ENCODE data around the gene SLC13A3. TPM values are rescaled to one million over a fixed set of nuclear protein-coding genes. Genes with fewer than 3 reads are reported as not detected.

SLC13A3 gene
- total RNA-seq, 1 donor from 2014 or later: 18.8 TPM

GRCh38 chr20:46605978-46606816 lies 45.1 kb downstream of the SLC13A3 start:
- Mint-ChIP-seq H3K4me3 (no peak overlapping the region), H3K27me3 (ENCODE audit: low read depth) (no peaks in the 10 kb centered on the region), H3K27ac (no peak overlapping the region), H3K9me3 (peaks cover 6% of the 10 kb centered on the region), H3K36me3 (peaks cover 9% of the 10 kb centered on the region), H3K4me1 (no peaks in the 10 kb centered on the region)
- DNase-seq (ENCODE audit: low spot score in 2 of 2, unreplicated experiment in 2 of 2): no peak
- TF ChIP-seq CTCF (IDR thresholded peaks at IDR 0.05; ENCODE audit: unreplicated experiment): no peak

GRCh38 chr20:46605181-46605580 lies 46.1 kb downstream of the SLC13A3 start:
- no peaks in the 10 kb centered on the region for H3K4me1 Mint-ChIP-seq
- H3K27ac Mint-ChIP-seq: no peak overlapping the region
- no peak for DNase-seq (ENCODE audit: low spot score in 2 of 2, unreplicated experiment in 2 of 2)
- no peak for TF ChIP-seq CTCF (IDR thresholded peaks at IDR 0.05; ENCODE audit: unreplicated experiment)
- no peaks in the 10 kb centered on the region for H3K9me3 Mint-ChIP-seq
- no peak overlapping the region for H3K4me3 Mint-ChIP-seq
- H3K27me3 Mint-ChIP-seq (ENCODE audit: low read depth): no peaks in the 10 kb centered on the region
- H3K36me3 Mint-ChIP-seq: peaks cover 8% of the 10 kb centered on the region

GRCh38 chr20:46604551-46605133 lies 46.6 kb downstream of the SLC13A3 start:
- Mint-ChIP-seq H3K4me1 (no peaks in the 10 kb centered on the region), H3K4me3 (no peak overlapping the region), H3K27ac (no peak overlapping the region), H3K9me3 (no peaks in the 10 kb centered on the region), H3K36me3 (peaks cover 8% of the 10 kb centered on the region), H3K27me3 (ENCODE audit: low read depth) (no peaks in the 10 kb centered on the region)
- no peak for DNase-seq (ENCODE audit: low spot score in 2 of 2, unreplicated experiment in 2 of 2)
- no peak for TF ChIP-seq CTCF (IDR thresholded peaks at IDR 0.05; ENCODE audit: unreplicated experiment)

- H3K9me3 Mint-ChIP-seq: no peaks in the 10 kb centered on the region
- no peaks in the 10 kb centered on the region for H3K27me3 Mint-ChIP-seq (ENCODE audit: low read depth)
- DNase-seq (ENCODE audit: low spot score in 2 of 2, unreplicated experiment in 2 of 2): no peak
These were observed 48.8 kb downstream of the SLC13A3 start for GRCh38 chr20:46602429-46602828.

GRCh38 chr20:46601603-46602122 lies 49.6 kb downstream of the SLC13A3 start:
- no peaks in the 10 kb centered on the region for H3K4me1 Mint-ChIP-seq
- no peak overlapping the region for H3K4me3 Mint-ChIP-seq
- peaks cover 2% of the 10 kb centered on the region for H3K36me3 Mint-ChIP-seq
- no peak for TF ChIP-seq CTCF (IDR thresholded peaks at IDR 0.05; ENCODE audit: unreplicated experiment)
- H3K27me3 Mint-ChIP-seq (ENCODE audit: low read depth): no peaks in the 10 kb centered on the region
- DNase-seq (ENCODE audit: low spot score in 2 of 2, unreplicated experiment in 2 of 2): no peak
- H3K27ac Mint-ChIP-seq: no peak overlapping the region
- no peaks in the 10 kb centered on the region for H3K9me3 Mint-ChIP-seq

More at GRCh38 chr20:46602429-46602828, 48.8 kb downstream of the SLC13A3 start:
- H3K4me1 Mint-ChIP-seq: no peaks in the 10 kb centered on the region
- peaks cover 2% of the 10 kb centered on the region for H3K36me3 Mint-ChIP-seq
- H3K4me3 Mint-ChIP-seq: no peak overlapping the region
- TF ChIP-seq CTCF (IDR thresholded peaks at IDR 0.05; ENCODE audit: unreplicated experiment): no peak
- H3K27ac Mint-ChIP-seq: no peak overlapping the region
